ENCODE measurements around the gene DAB2IP. TPM values are rescaled to one million over a fixed set of nuclear protein-coding genes. Genes with fewer than 3 reads are reported as not detected.

The DAB2IP gene
- polyA plus RNA-seq, 1 donor (not counting 4 experiments of a cell fraction or from before 2014, with no cell fraction given): 28.6 TPM

DNA sequence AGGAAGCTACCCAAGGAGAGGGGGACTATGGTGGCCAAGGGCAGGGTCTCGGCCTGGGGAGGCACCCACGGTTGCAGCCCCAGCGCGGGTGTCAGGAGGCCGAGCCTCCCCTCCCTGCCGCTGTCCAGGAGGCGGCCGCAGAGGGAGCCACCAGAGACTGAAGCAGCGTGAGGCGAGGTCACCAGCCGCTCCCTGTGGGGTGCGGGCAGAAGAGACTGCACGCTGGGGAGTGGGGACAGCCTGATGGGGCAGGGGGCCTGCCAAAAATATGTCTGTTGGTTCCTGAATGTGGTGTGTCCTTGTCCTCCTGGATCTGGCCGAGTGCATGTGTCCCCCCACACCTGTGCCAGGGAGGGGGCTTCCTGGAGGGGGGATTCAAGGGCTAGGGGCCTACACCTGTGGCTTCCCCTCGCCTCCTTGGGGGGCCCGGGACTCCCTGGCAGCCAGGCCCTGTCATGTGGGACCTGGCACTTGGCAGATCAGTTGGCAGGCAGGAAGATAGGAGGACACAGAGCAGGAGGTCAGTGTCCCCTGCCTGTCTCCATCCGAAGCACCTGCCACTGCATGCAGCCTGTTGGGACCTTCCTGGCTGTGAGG, 131.2 kb downstream of the DAB2IP start:
- no peaks in the 10 kb centered on the region for H3K79me2 ChIP-seq (ENCODE audit: control insufficient read depth, insufficient read depth, low read length)
- no peak overlapping the region for H3K27ac ChIP-seq (ENCODE audit: control insufficient read depth, insufficient read depth, low read length)
- H3K36me3 ChIP-seq (ENCODE audit: control insufficient read depth in 2 of 2, extremely low read depth in 1 of 2, insufficient read depth in 2 of 2, low read length in 2 of 2): peaks cover 19 to 51% of the 10 kb centered on the region in 2 experiments
- dilution Hi-C loops (cut with MboI; ENCODE audit: extremely low pct_ligation_motif_present, low sequenced_read_pairs): no loop called here
- no peak overlapping the region for H3K4me3 ChIP-seq (ENCODE audit: control insufficient read depth in 2 of 3, extremely low read depth in 1 of 3, insufficient read depth in 2 of 3, low read depth in 1 of 3, low read length in 3 of 3)
- no peaks in the 10 kb centered on the region for H3K27me3 ChIP-seq (ENCODE audit: control insufficient read depth, extremely low read depth, insufficient read depth, low read length)
- no peak overlapping the region for H3K4me2 ChIP-seq (ENCODE audit: control insufficient read depth, extremely low read depth, insufficient read depth, low read depth, low read length)
- no peak overlapping the region for H2AFZ ChIP-seq (ENCODE audit: control insufficient read depth, low read length)
- TF ChIP-seq, protein P1, sequence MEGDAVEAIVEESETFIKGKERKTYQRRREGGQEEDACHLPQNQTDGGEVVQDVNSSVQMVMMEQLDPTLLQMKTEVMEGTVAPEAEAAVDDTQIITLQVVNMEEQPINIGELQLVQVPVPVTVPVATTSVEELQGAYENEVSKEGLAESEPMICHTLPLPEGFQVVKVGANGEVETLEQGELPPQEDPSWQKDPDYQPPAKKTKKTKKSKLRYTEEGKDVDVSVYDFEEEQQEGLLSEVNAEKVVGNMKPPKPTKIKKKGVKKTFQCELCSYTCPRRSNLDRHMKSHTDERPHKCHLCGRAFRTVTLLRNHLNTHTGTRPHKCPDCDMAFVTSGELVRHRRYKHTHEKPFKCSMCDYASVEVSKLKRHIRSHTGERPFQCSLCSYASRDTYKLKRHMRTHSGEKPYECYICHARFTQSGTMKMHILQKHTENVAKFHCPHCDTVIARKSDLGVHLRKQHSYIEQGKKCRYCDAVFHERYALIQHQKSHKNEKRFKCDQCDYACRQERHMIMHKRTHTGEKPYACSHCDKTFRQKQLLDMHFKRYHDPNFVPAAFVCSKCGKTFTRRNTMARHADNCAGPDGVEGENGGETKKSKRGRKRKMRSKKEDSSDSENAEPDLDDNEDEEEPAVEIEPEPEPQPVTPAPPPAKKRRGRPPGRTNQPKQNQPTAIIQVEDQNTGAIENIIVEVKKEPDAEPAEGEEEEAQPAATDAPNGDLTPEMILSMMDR (optimal IDR thresholded peaks at IDR 0.05 in 1 of 3, IDR thresholded peaks at IDR 0.05 in 1 of 3, conservative IDR thresholded peaks at IDR 0.05 in 1 of 3; ENCODE audit: extremely low read depth in 1 of 3, insufficient read depth in 2 of 3, low read length in 3 of 3): no peak
- TF ChIP-seq EZH2 (IDR thresholded peaks at IDR 0.05; ENCODE audit: low read length): no peak
- no peaks in the 10 kb centered on the region for H3K4me1 ChIP-seq (ENCODE audit: control insufficient read depth, extremely low read depth, insufficient read depth, low read length)
- no peaks in the 10 kb centered on the region for H3K9me1 ChIP-seq (ENCODE audit: control insufficient read depth, extremely low read depth, insufficient read depth, low read length)
- H3K9me3 ChIP-seq (ENCODE audit: control insufficient read depth, low read depth, low read length): no peaks in the 10 kb centered on the region
- no peak for FAIRE-seq
- H4K20me1 ChIP-seq (ENCODE audit: control insufficient read depth, extremely low read depth, insufficient read depth, low read length): no peaks in the 10 kb centered on the region
- no peak overlapping the region for H3K9ac ChIP-seq (ENCODE audit: control insufficient read depth, extremely low read depth, insufficient read depth, low read length)
- DNase-seq (ENCODE audit: low read depth, low spot score): no peak

DNA sequence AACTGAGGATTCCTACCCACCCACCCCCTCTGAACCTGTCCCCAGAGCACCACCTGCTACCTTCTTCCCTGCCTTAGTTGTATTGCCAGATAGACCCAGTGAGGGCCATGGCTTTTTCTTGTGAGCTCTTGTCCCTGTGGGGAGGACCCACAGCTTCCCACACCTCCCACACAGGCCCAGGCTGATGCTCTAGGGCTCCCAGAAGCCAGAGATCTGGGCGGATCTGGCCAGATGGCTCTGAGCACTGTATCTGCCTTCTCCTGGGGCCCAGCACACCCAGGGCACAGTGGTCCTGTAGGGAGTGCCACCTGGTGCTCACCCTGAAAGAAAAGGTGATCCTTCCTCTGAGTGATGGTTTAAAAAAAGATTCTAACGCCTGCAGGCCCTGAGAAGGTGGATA, 131.7 kb downstream of the DAB2IP start:
- Histone ChIP-seq H3K4me2 (ENCODE audit: control insufficient read depth, extremely low read depth, insufficient read depth, low read depth, low read length) (no peak overlapping the region), H3K36me3 (ENCODE audit: control insufficient read depth in 2 of 2, extremely low read depth in 1 of 2, insufficient read depth in 2 of 2, low read length in 2 of 2) (peaks cover 19 to 49% of the 10 kb centered on the region in 2 experiments), H3K27ac (ENCODE audit: control insufficient read depth, insufficient read depth, low read length) (no peak overlapping the region), H3K9me1 (ENCODE audit: control insufficient read depth, extremely low read depth, insufficient read depth, low read length) (no peaks in the 10 kb centered on the region), H3K4me3 (ENCODE audit: control insufficient read depth in 2 of 3, extremely low read depth in 1 of 3, insufficient read depth in 2 of 3, low read depth in 1 of 3, low read length in 3 of 3) (no peak overlapping the region), H3K9ac (ENCODE audit: control insufficient read depth, extremely low read depth, insufficient read depth, low read length) (no peak overlapping the region), H2AFZ (ENCODE audit: control insufficient read depth, low read length) (no peak overlapping the region), H3K4me1 (ENCODE audit: control insufficient read depth, extremely low read depth, insufficient read depth, low read length) (no peaks in the 10 kb centered on the region), H4K20me1 (ENCODE audit: control insufficient read depth, extremely low read depth, insufficient read depth, low read length) (no peaks in the 10 kb centered on the region), H3K9me3 (ENCODE audit: control insufficient read depth, low read depth, low read length) (no peaks in the 10 kb centered on the region), H3K79me2 (ENCODE audit: control insufficient read depth, insufficient read depth, low read length) (no peaks in the 10 kb centered on the region), H3K27me3 (ENCODE audit: control insufficient read depth, extremely low read depth, insufficient read depth, low read length) (no peaks in the 10 kb centered on the region)
- dilution Hi-C loops (cut with MboI; ENCODE audit: extremely low pct_ligation_motif_present, low sequenced_read_pairs): no loop called here
- TF ChIP-seq EZH2 (IDR thresholded peaks at IDR 0.05; ENCODE audit: low read length): no peak
- TF ChIP-seq, protein P1 (optimal IDR thresholded peaks at IDR 0.05 in 1 of 3, IDR thresholded peaks at IDR 0.05 in 1 of 3, conservative IDR thresholded peaks at IDR 0.05 in 1 of 3; ENCODE audit: extremely low read depth in 1 of 3, insufficient read depth in 2 of 3, low read length in 3 of 3): no peak
- no peak for DNase-seq (ENCODE audit: low read depth, low spot score)
- FAIRE-seq: no peak
